Ramos (cell line): ENCODE measurements around the gene COG4.
"Not testable (repeated sequence)": the region's sequence is repeated elsewhere in the genome, so short reads cannot be mapped to it uniquely, and the experiment has no call there.

Source experiments
- in situ Hi-C: fragments of 300-500 bp; cut with MboI; formaldehyde crosslinking; loops from one replicate; pipeline ENCODE4 v1.14.3; 2022; ENCODE audit warnings: low sequenced_read_pairs; ENCODE audit not compliant: unreplicated experiment

The COG4 gene

DNA sequence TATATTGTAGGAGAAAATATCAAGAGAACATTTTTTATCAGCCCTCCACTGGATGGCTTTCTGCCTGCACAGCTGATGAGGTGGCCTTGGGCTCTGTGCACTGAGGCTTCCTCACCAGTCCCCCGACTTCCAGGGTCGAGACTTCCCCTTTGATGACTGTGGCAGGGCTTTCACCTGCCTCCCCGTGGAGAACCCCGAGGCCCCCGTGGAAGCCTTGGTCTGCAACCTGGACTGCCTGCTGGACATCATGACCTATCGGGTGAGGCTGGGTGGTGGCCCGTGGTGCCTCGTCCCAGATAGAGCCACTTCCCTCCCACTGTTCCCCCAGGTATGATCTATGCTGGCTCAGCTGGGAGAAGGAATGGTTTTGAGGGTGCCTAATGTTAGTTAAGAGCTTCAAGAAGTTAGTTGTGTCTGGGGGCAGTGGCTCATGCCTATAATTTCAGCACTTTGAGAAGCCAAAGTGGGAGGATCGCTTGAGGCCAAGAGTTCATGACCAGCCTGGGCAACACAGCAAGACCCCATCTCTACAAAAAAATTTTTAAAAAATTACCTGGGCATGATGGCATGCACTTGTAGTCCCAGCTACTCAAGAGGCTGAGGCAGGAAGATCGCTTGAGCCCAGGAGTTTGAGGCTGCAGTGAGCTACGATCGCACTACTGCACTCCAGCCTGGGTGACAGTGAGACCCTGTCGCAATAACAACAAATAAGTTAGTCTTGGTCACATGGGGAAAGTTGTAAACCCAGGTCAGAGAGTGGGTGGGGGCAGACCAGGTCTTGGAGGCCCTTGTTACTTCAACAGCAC lies 57.2 kb downstream of the COG4 start:
- in situ Hi-C loops: no loop called here

DNA sequence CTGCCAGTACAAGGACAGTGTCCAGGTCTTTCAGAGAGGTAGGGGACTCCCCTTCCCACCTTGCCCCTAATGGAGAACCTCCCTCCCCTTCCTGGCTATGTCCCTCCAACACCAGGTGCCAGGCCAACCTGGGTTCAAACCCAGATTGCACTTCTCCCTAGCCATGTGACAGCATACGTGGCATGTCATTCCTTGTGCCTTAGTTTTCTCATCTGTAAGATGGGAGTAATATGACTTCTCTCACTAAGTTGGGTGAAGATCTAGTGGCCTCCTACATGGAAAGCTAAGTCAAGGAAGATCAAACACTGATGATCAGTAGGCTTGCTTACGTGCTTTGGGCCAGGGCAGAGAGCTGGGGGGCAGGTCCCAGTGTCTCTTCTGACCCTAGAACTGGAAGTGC lies 60.1 kb downstream of the COG4 start:
- in situ Hi-C loops: loop anchor here (5.0 kb wide), 1 partner anchor 66 kb away; no protein-coding TSS in a partner anchor

DNA sequence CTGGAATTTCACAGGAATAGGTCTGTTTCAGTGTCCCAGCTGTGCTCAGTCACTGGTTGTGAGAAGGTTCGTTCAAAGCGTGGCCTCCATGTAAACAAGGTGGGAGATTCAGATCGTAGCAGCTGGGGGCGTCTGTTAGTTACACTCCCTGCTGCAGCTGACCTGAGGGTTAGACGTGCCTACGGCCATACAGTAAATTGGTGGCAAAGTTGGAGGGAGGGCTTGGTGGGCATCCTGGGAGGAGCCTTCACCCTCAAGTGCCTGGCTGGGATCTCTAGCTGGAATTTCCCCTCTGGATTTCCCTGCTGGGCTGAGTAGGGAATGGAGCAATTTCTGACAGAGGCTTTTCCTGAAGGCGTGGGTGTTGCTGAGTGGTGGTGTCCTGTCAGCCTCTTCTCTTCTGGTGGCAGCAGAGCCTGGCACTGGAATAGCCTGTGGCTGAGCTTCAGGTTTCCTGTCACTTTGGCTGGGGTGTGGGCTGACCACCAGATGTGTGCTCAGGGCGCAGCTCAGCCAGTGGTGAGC lies 62.6 kb downstream of the COG4 start:
- in situ Hi-C loops: loop anchor here (5.0 kb wide), 1 partner anchor 63 kb away; no protein-coding TSS in a partner anchor

DNA sequence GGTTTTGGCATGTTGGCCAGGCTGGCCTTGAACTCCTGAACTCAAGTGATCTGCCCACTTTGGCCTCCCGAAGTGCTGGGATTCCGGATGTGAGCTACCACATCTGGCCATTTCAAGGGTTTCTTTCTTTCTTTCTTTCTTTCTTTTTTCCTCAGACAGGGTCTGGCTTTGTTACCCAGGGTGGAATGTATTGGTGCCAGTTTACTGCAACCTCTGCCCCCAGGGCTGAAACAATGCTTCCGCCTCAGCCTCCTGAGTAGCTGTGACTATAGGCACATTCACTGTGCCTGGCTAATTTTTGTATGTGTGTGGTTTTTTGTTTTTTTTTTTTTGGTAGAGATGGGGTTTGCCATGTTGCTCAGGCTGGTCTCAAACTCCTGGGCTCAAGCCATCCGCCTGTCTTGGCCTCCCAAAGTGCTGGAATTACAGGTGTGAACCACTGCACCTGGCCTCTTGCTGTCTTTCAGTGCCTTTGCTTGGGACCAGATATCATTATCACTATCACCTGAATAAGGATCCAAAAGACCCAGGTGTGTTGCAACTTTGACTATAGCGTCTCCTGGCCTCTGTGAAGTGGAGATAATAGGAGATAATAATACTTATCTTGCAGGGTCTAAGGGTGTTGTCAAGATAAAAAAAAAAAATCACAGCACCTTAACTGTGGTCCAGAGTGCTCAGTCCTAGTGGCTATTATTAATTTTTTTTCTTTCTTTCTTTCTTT lies 65.7 kb downstream of the COG4 start:
- in situ Hi-C loops: no loop called here

DNA sequence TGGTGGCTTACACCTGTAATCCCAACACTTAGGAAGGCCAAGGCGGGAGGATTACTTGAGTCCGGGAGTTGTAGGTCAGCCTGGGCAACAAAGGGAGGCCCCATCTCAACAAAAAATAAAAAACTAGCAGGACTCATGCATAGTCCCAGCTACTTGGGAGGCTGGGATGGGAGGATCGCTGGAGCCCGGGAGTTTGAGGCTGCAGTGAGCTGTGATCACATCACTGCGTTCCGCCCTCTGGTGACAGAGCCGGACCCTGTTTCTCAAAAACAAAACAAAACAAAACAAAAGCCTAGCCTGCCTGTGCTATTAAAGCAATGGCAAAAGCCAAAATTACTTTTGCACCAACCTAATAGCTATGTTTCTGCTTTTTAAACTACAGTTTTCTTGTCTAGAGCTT lies 67.4 kb downstream of the COG4 start:
- in situ Hi-C loops: no loop called here

DNA sequence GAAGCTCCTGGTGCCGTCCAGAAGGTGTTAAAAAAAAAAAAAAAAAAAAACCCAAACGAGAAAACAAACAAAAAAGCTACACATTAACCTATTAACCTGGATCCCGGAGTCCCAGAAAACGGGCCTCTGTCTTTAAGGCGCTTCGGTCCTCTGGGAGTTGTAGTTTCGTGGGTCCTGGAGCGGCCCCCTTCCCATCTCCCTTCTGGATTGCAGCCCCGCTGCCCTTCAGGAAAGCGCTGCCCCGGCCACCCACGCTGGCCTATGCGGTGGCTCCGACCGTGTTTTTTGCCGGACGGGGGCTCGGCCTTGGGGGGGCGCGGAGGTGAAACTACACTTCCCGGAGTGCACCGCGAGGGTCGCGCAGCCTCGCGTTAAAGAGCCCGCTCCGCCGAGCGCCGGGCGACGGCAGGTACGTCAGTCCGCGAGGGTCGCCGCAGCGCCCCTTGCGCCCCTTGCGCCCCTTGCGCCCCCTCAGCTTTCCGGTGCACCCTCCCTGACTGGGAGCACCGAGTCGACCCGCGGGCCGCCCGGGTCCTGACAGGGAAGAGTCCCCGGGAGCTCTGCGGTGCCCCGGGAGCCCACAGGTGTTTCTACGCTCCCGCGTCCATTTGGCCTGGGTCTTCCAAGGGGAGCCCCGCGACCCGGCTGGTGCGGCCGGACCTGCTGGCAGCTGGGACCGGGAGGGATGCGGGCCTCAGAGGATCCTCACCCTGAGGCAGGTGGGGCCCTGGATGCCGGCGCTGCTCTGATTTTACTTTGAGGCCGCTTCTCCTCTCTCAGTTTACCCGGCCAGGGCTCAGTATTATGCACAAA lies 68.9 kb downstream of the COG4 start, which contains the start of gene FCSK:
FCSK (plus strand) TSS at position 374 of the 813 bp plus-strand sequence. CDS start 8,596 bp downstream, outside the sequence.
- in situ Hi-C loops: no loop called here

DNA sequence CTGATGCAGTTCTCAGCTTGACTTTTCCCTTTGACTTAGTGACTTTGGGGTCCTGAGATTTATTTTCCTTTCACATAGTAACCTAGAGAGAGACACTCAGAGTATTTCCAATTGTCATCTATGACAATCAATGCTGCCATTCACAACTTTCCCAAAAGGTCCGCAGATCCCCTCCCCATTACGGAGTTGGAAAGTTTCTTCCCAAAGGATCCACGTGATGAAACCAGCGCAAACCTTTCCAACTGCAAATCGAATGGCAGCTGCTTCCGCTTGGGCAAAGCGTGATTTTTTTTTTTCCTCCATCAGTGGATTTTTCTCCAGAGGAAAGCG lies 69.5 kb downstream of the COG4 start:
- in situ Hi-C loops: no loop called here

DNA sequence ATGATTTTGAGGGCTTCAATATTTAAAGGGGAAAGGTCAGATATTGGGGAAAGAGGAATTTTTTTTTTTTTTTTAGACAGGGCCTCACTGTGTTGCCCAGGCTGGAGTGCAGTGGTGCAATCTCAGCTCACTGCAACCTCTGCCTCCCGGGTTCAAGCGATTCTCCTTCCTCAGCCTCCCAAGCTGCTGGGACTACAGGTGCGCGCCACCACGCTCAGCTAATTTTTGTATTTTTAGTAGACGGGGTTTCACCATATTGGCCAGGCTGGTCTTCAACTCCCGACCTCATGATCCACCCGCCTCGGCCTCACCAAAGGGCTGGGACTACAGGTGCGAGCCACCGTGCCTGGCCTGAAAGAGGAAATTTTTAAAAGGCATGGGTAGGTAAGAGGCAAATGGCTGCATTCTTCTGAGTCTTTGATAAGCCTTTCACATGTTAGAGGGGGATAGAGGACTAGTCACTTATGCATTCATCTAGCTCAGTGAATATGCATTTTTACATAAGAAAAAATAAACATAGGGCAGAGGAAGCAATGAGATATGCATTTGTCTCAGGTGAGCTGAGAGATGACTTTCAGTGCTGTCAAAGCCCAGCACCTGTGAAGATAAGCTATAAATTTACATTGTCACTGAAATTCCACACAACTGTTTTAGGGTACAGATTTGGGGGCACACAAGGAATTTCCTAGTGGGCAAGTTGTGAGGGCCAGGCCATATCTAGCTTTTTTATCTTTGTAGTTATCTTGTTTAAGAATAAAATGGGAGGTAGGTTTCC lies 70.0 kb downstream of the COG4 start:
- in situ Hi-C loops: no loop called here

DNA sequence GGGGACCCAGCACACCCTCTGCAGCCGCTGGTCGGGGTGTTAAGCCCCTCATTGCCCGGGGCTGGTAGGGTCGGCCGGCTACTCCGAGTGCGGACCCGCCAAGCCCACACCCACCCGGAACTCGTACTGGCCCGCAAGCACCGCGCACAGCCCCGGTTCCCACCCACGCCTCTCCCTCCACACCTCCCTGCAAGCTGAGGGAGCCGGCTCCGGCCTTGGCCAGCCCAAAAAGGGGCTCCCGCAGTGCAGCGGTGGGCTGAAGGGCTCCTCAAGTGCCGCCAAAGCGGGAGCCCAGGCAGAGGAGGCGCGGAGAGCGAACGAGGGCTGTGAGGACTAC lies 72.4 kb downstream of the COG4 start:
- in situ Hi-C loops: not testable (repeated sequence)

DNA sequence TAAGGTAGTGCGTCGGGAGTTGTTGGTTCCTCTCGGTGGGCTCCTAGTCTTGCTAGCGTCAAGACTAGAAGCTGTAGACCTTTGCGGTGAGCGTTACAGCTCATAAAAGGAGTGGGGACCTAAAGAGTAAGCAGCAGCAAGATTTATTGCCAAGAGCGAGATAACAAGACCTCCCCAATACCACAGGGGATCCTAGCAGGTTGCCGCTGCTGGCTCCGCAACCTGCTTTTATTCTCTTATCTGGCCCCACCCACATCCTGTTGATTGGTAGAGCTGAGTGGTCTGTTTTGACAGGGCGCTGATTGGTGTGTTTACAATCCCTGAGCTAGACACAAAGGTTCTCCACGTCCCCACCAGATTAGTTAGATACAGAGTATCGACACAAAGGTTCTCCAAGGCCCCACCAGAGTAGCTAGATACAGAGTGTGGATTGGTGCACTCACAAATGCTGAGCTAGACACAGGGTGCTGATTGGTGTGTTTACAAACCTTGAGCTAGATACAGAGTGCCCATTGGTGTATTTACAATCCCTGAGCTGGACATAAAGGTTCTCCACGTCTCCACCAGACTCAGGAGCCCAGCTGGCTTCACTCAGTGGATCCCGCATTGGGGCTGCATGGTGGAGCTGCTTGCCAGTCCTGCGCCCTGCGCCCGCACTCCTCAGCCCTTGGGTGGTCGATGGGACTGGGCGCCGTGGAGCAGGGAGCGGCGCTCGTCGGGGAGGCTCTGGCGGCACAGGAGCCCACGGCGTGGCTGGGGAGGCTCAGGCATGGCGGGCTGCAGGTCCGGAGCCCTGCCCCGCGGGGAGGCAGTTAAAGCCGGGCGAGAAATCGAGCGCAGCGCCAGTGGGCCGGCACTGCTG lies 73.0 kb downstream of the COG4 start:
- in situ Hi-C loops: not testable (repeated sequence)

DNA sequence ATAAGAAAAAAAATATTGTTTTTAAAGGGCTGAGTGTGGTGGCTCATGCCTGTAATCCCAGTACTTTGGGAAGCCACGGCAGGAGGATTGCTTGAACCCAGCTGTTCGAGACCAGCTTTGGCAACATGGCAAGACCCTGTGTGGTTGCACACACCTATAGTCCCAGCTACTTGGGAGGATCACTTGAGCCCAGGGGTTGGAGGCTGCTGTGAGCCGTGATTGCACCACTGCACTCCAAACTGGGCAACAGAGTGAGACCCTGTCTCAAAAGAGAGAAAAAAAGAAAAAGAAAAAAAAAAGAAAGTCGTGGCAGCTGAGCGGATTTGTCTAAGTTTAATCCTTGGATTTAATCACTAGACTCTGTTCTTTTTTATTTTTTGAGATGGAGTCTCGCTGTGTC lies 75.3 kb downstream of the COG4 start:
- in situ Hi-C loops: no loop called here

DNA sequence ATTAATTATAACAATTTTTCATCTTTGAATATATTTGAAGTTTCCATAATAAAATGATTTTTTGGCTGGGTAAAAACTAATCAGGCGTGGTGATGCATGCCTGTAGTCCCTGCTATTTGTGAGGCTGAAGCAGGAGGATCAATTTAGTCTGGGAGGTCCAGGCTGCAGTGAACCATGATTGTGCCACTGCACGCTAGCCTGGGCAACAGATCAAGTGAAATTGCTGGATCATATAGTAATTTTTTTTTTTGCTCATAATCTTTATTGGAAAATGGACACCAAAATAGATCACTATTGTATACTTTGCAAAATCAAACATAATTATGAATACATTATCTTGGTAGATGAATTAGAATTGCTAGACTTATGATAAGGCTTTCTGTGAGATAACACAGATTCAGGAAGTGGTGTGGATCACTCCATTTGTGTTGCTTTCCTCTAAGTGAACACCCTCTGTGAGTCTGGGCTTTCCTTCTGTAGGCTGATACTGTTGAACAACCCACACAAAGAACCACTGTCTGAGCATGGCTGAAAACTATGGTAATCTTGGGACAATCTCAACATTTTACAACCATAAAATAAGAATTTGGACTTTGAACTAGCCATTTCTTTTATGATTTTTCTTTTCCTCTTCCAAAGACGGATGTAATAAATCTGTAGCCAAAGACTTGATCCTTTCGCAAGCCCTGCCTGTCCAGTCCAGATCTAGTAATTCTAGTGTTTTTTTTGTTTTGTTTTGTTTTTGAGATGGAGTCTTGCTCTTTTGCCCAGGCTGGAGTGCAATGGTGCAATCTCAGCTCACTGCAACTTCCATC lies 78.9 kb downstream of the COG4 start:
- in situ Hi-C loops: no loop called here

DNA sequence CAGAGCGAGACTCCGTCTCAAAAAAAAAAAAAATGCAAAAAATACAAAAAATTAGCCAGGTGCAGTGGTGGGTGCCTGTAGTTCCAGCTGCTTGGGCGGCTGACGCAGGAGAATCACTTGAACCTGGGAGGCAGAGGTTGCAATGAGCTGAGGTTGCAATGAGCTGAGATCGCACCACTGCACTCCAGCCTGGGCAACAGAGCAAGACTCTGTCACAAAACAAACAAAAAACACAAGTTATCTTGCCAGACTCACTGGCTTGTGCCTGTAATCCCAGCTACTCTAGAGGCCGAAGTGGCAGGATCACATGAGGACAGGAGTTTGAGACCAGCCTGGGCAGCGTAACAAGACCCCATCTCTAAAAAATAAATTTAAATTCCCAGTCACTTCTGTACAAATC lies 81.0 kb downstream of the COG4 start:
- in situ Hi-C loops: no loop called here

DNA sequence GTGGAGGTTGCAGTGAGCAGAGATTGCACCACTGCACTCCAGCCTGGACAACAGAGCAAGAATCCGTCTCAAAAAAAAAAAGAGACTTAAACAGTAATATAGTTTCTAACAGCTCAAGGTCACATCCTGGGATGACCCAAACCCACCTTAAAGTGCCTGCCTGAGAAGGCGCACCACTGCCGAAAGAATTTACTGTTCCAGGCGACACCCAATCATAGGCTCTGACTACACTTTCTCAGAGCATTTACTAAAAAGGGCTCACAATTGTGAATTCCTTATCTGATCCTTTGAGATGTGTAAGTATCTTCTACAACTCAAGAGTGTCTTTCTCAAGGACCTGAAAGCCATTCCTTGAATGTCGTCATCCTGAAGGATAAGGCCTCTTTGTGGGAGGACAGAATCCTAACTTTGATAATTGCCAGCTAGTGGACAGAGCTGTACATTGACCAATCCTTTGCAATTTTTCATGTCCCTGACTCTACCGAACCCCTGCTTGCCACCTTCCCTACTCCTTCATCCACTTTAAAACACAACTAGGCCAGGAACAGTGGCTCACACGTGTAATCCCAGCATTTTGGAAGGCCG lies 81.9 kb downstream of the COG4 start:
- in situ Hi-C loops: no loop called here

DNA sequence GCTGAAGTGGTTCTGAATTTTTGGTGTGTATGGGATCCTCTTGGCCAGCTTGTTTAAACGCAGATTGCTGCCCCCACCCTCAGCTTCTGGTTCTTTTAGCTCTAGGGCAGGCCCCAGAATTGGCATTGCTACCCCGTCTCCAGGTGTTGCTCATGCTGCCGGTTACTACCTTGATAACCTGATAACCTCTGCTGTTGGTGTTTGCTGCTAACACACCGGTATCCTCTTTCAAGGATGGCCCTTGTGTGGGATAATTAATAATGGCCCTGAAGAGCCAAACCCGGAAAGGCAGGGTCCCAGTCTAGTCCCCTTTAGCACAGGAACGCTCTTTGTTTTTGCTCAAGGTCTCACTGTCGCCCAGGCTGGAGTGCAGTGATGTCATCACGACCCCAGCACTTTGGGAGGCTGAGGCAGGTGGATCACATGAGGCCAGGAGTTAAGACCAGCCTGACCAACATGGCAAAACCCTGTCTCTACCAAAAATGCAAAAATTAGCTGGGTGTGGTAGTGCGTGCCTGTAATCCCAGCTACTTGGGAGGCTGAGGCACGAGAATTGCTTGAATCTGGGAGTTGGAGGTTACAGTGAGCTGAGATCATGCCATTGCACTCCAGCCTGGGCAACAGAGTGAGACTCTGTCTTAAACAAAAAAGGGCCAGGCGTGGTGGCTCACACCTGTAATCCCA lies 83.2 kb downstream of the COG4 start:
- in situ Hi-C loops: no loop called here

DNA sequence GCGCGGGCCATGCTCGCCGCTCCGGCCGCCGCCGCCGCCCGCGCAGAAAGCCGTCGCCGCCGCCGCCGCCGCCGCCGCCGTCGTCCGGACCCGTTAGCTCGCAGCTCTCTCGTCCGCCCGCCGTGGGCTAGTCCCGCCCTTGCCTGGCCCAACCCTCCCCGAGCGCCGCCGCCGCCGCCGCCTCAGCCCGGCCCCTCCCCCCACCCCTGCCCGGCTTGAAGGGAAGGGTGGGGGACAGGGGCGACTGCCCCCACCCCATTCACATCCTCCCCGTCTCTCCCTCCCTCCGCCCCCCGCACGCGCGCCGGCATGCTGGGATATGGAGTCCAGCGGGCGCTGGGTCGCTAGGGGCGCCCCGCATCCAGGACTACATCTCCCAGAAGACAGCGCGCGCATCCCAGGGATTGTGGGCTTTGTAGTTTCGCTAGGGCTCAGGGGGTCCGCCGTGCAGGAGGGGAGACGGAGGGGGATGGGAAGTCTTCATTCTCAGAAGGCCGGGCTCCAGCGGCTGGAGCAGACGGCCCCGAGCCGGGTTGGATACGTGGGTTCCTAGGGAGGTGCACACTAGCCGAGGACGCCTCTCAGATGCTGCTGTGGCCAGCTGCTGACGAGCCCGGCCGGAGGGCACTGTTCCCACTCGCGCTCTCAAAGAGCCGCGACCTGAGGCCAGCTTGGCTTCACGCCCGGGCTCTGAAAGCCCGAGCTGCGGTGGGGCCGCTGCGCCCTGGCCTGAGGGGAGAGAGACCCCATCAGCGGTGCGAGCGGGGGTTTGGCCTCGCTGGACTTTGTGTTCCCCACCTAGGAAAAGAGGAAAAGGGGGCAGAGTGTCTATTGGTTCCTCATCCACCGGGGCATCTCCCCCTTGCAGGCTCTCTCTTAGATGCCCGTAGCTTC lies 84.1 kb downstream of the COG4 start, which contains the start of gene ST3GAL2:
ST3GAL2 (minus strand) TSS at position 132 of the 894 bp plus-strand sequence. CDS start 40,570 bp downstream, outside the sequence.
- in situ Hi-C loops: no loop called here
